Measurements from ENCODE around the gene GPSM1. TPM values are rescaled to one million over a fixed set of nuclear protein-coding genes. Genes with fewer than 3 reads are reported as not detected.

GPSM1 gene
- total and polyA plus RNA-seq, 11 donors = 24.1 to 80.2 (median 31.7) TPM

GRCh38 chr9:136287960-136288753, 39.2 kb upstream of the GPSM1 start:
- ATAC-seq (no peak), DNase-seq (peak in 1 of 5 donors; percentile 15)
- TF ChIP-seq CTCF (IDR thresholded peaks at IDR 0.05) (no peak), POLR2A (IDR thresholded peaks at IDR 0.05) (no peak)
- no peak overlapping the region for H3K27ac ChIP-seq
- WGBS, 4 donors = 29 to 54% (median 43%) methylated on average over 20 to 21 of the region's 21 CpGs
- peaks cover 0 to 41% (median 14%) of the 10 kb centered on the region in 9 donors for H3K27me3 ChIP-seq
- H3K4me1 ChIP-seq = peaks cover 0 to 8% (median 5%) of the 10 kb centered on the region in 12 donors
- no peaks in the 10 kb centered on the region for H3K36me3 ChIP-seq
- H3K9me3 ChIP-seq = no peaks in the 10 kb centered on the region
- intact Hi-C loops (cut with DNase I) = loop anchor here in 5 of 10 donors (5.0 to 10.0 kb wide), 3 partner anchors 116 to 323 kb away; partner anchors contain the start of gene UBAC1 (in 1 of the 5)
- H3K4me3 ChIP-seq = no peak overlapping the region

GRCh38 chr9:136289651-136290507, 37.5 kb upstream of the GPSM1 start:
- no peaks in the 10 kb centered on the region for H3K4me1 ChIP-seq
- no peak for ATAC-seq
- H3K36me3 ChIP-seq = no peaks in the 10 kb centered on the region
- H3K27ac ChIP-seq = no peak overlapping the region
- intact Hi-C loops (cut with DNase I) = loop anchor here in 5 of 10 donors (5.0 to 10.0 kb wide), 3 partner anchors 118 to 325 kb away; partner anchors contain the start of gene UBAC1 (in 1 of the 5)
- 84 to 91% (median 88%) methylated on average over 20 to 30 of the region's 30 CpGs for WGBS, 4 donors
- TF ChIP-seq POLR2A (IDR thresholded peaks at IDR 0.05) (no peak), CTCF (IDR thresholded peaks at IDR 0.05) (no peak)
- DNase-seq = no peak
- no peaks in the 10 kb centered on the region for H3K9me3 ChIP-seq
- H3K4me3 ChIP-seq = no peak overlapping the region
- peaks cover 0 to 31% (median 11%) of the 10 kb centered on the region in 9 donors for H3K27me3 ChIP-seq

GRCh38 chr9:136290508-136291000, 36.8 kb upstream of the GPSM1 start:
- H3K9me3 ChIP-seq = no peaks in the 10 kb centered on the region
- ATAC-seq (no peak), DNase-seq (no peak)
- peaks cover 0 to 29% (median 9%) of the 10 kb centered on the region in 9 donors for H3K27me3 ChIP-seq
- H3K27ac ChIP-seq = no peak overlapping the region
- TF ChIP-seq CTCF (IDR thresholded peaks at IDR 0.05) (no peak), POLR2A (IDR thresholded peaks at IDR 0.05) (no peak)
- intact Hi-C loops (cut with DNase I) = no loop called here
- H3K36me3 ChIP-seq = no peaks in the 10 kb centered on the region
- 86 to 93% (median 90%) methylated on average over 12 to 31 of the region's 31 CpGs for WGBS, 4 donors
- H3K4me1 ChIP-seq = no peaks in the 10 kb centered on the region
- no peak overlapping the region for H3K4me3 ChIP-seq
